NCI-H1694 treated with DMSO at 0.1 percent for 48 hours (cell line): ENCODE measurements around the gene PRND.
A peak's percentile ranks its signal among the peaks of the same experiment; 100 is the strongest.
"Not testable (repeated sequence)": the region's sequence is repeated elsewhere in the genome, so short reads cannot be mapped to it uniquely, and the experiment has no call there.

Source experiments
- DNase-seq: peaks from one replicate; lab custom pipeline; 2025; lab: John Stamatoyannopoulos, UW

The PRND gene

DNA sequence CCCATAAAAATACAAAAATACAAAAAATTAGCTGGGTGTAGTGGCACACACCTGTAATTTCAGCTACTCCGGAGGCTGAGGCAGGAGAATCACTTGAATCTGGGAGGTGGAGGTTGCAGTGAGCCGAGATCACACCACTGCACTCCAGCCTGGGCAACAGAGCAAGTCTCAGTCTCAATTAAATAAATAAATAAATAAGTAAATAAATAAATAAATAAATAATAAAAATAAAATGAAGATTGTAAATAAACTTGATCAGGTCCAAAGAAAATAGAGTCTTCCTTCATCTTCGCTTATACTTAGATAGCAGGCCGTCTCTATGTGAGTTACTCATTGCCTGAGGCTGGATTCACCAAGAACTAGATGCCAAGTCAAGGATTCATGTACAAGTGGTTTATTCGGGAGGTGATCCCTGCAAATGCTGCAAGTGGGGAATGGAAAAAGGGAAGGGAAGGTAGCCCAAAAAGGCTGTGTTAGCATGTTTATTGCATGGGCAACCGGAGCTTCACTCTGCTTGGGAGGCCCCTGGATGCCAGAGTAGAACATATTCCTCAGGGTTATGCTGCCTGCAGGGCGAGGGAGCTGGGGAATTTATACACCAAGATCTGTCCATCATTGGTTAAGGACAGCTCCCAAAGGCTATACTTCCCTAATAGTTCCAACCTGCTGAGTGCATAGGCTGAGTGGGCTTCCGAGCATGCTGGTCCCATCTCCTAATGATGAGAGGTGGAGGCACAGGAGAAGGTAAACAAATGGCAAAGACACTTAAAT lies 16.3 kb downstream of the PRND start:
- DNase-seq, result no peak

DNA sequence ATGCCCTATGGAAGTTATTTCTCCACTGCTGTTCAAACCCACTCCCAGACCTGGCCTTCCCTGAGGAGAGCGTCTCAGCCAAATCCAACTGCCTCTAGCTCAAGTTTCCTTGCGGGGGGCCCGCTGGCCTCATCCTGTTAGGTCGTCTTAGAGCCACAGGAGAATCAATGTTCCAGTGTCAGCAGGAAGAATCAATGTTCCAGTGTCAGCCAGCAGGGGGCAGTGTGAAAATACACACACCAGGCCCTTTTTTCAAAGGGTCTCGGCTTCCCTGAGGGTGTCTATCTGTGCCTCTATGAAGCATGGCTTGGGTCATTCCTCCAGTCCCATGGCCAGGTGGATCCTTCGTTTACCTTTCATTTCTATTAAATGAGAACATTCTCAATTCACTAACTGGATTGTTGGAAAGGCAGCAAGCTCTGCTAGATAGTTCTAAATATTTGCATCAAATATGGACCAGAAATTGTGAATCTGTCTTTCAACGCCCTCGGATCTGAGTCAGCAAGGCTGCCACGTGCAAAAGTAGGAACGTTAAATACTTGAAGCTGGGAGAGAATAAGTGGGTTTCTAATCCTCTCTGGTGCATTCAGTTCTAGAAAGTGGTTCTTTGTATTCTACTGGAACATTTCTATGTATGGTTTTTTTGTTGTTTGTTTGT lies 19.2 kb downstream of the PRND start:
- DNase-seq, result no peak

DNA sequence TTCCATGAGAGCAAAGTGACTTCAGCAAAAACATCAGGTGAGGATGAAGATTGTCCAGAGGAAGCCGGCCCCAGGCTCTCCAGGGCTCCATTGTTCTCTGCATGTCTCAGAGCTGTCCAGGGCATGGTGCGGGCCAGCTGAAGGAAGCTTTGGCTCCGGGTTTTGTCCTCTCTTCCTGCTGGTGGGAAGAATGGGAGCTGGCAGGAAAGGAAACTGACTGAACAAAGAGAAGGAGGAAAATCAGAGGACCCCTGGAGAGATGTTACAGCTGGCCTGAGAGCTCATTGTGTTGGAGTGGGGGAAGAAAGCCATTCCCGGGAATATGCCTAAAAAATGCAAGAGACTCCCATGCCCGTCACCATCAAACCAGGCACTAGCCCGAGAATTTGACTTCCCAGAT lies 27.1 kb downstream of the PRND start:
- no peak for DNase-seq

DNA sequence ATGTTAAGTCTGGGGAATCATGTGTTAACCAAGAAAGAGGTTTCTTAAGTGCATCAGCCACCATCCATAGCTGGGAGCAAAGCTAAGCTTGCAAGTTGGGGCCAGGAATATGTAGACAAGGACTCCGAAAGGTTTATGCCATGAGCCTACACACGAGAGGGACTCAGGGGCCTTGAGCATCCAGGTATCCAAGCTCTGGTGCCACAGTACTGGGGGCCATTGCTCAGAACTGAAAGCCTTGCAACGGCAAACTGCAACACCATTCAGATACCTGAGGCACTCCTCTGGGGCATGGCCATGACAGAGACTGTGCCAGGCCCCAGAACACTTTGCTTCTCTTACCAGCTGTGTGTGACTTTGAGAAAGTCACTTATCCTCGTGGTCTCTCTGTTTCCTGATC lies 27.6 kb downstream of the PRND start:
- DNase-seq, result no peak

DNA sequence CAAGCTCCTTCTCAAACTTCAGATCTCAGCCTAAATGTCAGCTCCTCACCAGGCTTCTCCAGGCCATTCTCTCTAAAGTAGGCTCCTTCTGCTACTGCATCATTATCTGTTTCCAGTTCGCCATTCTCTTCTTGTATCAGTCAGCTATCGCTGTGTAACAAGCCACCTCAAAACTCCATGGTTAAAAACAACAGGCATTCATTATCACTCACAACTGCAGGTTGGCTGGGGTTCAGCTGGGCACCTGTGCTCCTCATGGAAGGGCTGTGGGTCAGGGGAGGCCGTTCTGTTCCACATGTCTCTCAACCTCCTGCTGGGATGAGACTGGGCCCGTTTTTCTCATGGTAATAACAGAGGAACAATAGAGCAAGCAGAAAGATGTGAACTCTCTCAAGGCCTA lies 28.7 kb downstream of the PRND start:
- no peak for DNase-seq

DNA sequence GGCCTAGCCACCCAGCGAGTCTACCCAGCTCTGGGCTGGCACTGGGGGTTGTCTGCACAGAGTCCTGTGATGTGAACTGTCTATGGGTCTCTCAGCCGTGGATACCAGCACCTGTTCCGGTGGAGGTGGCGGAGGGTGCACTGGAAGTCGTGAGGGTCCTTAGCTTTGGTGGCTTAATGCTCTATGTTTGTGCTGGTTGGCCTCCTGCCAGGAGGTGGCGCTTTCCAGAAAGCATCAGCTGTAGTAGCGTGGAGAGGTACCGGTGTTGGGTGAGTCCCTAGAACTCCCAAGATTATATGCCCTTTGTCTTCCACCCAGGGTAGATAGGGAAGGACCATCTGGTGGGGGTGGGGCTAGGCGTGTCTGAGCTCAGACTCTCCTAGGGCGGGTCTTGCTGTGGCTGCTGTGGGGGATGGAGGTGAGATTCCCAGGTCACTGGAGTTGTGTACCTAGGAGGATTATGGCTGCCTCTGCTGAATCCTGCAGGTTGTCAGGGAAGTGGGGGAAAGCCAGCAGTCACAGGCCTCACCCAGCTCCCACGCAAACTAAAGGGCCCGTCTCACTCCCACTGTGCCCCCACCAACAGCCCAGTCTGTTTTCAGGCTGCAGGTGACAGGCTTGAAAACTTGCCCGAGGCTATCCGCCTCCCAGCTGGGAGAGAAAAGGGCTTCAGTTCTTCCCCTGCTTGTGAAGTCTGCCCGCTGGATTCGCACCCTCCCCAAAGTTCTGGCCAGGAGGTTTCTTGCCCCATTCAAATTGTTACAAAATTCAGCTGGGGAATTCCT lies 37.6 kb downstream of the PRND start:
- DNase-seq, result not testable (repeated sequence)

DNA sequence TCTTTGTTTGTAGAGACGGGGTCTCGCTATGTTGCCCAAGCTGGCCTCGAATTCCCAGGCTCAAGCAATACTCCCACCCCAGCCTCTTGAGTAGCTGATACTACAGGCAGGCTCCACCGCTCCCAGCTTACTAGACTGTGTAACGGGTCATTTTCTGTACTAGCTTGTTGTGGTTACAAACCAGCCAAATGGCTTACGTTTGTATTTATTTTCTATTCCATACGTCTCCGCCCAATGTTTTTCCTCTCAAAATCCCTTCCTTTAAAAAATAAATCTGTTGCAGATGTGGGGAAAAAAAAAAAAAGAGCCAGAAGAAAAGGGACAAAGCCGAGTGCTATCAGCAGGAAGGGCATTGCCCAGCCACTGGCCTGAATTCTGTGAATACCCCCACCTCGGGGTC lies 41.6 kb downstream of the PRND start:
- DNase-seq, result no peak

DNA sequence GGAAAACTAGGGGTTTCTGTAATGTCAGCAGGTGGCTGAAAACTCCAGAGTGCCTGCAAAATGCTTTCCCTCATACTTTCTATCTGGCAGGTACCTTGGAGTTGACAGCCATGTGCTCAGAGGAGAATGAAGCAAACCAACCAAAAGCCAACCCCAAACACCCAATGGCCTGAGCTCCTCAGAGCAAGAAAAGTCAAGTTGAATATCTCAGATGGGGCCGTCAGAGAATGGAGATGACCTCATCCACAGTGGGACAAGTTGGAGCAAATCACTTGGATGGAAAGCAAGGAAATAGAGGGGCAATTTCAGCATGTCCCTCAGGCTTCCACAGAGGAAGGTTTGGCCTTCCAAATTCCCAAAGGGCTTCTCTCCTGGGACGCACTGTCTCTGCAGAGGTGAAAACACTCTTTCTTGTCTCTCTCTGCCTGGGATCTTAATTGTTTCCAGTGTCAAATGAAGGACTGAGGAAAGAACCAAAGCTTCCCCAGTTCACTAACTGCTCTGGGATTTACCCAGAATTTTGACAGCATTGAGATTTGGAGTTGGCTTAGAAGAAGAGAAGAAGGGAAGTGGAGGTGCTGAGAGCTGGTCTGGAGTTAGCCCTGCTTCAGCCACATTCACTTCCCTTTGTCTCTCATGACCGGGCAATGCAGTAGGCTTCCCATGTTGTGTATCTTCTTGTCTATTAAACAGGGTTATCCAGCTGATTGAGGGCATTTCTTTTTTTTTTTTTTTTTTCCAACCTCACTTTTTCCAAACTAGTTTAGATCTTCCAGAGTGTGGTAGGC lies 42.2 kb downstream of the PRND start:
- no peak for DNase-seq

DNA sequence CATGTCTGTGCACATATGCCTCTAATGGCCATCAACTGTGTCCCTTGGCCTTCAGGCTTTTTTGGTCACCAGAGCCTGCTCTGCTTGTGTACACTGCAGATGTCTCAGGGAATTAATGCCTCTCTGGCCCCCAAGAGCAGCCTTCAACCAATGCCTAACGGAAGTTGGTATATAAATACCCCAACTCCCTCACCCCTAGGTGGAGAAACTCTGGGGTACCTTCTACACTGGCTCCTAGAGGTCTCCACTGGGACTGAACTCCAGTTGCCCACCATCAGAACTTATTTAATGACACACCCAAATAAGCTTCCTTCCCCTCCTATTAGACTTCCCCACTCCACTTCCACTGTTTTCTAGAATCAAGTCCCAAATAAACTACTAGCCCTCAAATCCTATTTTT lies 43.1 kb downstream of the PRND start:
- no peak for DNase-seq

DNA sequence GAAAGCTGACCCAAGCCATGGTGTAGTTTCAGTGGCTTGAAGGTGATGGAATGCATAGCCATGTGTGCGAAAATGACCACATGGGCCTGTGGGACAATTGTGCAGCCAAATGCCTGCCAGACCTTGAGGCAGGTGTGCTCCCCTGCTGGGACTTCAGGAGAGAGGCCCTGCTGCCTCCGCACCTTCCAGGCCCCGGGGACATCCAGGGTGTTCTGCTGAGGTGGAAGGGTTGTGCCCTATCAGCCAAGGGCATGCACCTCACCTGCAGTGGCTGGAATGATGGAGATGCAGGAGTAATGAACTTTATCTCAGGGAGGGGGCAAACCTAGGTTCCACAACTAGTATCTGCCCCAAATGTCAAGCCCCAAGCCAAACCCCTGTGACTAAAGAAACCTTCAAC lies 44.0 kb downstream of the PRND start:
- DNase-seq, result no peak

DNA sequence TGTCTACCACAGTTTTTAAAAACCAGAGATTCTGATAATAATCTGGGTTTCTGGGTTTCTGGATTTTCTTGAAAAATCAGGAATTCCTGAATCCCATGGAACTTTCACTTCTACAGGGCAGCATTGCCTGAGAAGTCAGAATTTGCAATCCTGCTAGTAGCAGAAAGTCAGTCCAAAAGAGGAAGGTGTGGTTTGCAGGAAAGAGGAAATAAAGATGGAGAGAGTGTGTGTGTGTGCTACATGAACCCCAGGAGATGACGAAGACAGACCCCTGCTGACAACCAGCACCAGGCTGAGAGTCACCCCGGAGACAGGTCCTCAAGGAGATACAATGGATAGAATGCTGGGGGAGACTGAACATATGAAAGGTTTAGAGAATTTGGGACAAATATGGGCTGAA lies 44.9 kb downstream of the PRND start:
- peak; percentile 4 for DNase-seq

DNA sequence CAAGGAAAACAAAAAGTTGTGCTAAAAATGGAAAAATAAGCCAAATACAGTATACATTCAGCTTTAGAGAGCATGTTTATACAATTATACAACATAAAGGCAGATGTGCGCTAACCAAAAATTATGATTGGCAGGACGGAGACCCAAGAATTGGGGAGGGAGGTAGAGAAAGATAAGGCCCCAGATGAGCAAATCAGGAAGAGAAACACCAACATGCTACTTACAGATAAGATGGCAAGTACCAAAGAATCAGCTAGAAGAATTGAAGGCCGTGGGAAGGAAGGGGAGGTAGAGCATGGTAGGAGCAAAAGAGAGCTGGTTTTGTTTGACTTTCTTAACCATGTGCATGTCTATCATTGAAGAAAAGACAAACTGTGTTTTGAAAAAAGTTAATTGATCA lies 45.4 kb downstream of the PRND start:
- DNase-seq, result no peak

DNA sequence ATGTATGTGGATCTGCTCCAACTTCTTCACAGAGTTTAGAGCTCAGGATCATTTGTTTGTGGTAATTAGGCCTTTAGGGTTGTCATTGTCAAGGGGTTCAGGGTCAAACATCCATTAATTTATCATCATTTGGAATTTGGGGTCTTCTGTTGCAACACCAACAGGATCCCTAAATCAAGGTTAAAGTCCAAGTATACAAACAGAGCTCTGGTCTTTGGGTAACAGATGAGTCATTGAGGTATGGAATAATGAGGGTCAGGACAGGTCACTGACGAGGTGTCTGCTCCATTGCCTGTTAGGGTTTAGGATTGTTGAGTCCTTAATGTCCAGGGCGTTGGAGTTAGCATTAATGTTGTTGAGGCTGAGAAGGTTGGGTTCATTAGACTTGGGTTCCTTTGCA lies 47.6 kb downstream of the PRND start:
- DNase-seq, result no peak

DNA sequence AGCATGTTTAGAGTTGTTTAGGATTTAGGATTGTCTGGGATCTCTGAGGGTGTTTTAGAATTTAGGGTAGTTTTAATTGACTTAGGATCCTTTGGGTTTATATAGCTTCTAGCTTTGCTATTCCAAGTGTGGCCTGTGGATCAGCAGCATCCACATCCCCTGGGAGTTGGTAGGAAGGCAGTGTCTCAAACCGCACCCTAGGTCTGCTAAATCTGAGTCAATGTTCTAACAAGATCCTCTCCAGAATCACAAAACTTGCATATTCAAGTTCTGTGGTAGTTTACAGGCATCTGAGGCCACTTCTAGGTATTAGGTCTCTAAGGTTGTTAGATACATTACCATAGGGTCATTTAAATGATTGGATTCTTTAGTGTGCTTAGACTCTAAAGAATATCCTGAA lies 48.3 kb downstream of the PRND start:
- DNase-seq, result no peak

DNA sequence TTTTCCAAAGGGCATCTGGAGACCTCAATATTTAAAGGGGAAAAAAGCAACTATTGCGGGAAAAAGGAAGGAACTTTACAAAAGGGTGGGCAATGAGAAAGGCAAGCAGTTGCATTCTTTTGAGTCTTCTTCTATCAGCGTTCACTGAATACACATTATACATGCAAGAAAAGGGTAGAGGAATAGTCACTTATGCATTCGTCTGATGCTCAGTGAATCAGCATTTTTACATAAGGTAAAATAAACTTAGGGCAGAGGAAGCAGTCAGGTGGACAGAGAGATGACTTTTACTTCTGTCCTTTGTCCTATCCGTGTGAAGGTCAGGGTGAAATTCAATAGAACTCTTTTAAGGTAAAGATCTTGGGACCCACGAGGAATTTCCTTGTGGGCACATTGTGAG lies 49.3 kb downstream of the PRND start:
- no peak for DNase-seq

DNA sequence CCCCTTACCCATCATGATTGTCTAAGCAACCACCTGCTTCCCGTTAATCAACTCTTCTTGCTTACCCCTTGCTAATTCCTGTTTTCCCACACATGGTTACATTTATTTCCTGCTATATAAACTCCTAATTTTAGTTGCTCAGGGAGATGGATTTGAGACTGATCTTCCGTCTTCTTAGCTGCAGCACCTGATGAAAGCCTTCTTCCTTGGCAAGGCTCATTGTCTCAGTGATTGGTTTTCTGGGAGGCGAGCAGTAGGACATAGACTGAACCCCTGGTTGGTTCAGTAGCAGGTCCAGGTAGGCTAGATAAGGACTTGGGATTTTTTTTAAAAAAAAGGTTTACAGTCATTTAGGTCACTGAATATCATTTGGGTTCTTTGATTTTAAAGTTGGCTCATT lies 50.4 kb downstream of the PRND start:
- no peak for DNase-seq

DNA sequence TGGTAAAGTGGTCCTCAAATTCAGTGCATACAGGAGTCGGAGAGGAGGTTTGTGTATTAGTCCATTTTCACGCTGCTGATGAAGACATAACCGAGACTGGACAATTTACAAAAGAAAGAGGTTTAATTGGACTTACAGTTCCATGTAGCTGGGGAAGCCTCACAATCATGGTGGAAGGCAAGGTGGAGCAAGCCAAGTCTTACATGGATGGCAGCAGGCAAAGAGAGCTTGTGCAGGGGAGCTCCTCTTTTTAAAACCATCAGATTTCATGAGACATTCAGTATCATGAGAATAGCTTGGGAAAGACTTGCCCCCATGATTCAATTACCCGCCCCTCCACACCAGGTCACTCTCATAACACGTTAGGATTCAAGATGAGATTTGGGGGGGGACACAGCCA lies 51.3 kb downstream of the PRND start:
- not testable (repeated sequence) for DNase-seq

DNA sequence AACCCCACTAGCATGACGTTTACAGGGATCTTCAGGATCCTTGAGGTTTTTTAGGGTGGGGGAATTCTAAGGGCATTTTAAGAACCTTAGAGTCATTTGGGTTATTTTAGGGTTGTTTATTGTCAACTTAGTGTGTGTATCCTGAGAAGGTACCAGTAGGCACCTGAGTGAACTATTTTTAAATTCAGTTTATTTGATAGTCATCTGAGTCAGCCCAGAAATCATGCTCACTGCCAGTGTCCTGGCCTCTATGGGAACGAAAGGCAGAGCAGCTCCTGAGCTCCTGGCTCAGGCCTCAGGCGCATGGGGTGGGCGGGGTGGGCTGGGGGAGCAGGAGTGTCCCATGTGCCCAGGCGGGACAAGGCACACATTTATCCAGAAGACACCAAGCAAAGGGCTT lies 52.0 kb downstream of the PRND start:
- no peak for DNase-seq

DNA sequence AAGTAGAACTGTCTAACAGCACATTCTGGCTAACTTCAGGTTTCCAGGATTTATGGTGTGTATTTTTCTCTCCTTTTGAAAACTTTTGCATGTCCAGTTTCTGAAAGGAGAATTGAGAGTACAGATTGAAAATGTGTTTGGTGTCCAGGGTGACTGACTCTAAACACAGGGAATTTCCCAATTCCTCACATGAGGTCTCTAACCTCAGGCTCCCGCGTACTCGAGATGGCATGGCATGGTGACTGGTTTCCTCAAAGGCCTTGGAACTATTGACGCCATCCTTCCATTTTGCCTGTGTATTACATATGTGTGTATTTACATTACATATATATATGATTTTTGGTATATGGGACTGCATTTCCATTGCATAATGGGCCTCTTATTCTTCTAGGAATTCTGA lies 52.5 kb downstream of the PRND start:
- DNase-seq, result no peak

DNA sequence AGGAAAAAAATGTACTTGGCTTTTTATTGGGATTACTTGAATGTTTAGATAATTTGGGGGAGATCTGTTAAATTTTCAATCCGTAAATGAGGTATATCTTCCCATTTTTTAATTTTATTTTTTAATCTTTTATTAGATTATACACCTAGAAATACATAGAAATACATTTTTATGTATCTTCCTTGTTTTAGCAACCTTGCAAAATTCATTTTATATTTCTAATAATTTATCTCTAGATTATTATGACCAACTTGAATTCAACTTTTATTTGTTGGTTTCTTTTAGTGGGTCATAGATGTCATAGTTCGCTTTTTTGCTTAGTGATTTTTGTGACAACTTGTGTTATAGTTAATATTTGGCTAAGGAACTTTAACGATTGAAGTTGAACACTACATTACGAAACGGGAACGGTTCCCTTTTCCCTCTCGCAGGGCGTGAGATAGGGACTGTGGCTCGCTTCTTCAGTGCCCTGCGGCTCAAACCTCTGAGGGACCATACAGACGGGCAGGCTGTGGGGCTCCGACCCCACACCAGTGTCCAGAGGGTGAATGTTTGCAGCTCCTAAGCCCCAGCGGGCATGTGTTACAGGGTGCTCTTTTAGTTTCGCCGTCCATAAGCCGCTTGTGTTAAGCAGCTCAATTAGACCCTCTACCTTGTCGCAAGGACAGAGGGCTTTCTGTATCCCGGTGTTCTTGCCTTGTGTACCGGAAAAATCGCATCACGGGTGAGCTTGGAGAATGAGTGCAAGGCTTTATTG lies 53.8 kb downstream of the PRND start:
- DNase-seq, result no peak

DNA sequence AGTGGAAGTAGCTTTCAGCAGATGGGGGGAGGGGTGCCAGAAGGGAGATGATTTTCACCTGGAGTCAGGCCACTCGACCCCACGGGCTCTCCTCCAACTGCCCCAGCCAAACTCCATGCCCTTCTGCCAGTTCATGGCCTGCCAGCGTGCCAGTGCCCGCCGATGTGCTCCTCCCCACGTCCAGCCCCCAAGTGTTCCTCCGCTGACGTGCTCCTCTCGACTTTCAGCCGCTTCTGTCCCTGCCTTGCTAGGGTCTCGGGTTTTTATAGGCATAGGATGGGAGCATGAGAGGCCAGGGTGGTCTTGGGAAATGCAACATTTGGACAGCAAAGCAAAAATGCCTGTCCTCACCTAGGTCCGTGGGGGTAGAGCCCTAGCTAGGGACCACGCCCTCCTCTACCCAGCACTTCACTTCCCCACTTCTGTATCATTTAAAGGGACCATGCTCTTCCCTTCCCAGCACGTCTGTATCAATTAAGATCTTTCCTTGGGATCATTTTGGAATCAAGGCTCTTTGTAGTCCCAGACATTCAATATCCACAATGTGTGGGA lies 54.4 kb downstream of the PRND start:
- no peak for DNase-seq
